GM12873 (cell line): ENCODE measurements around the gene EPHB1.

Source experiments
- TF ChIP-seq, protein P1 (sequence below): IDR thresholded peaks from 2 replicates; pipeline ENCODE4 v1.5.1; 2012; ENCODE audit warnings: low read depth, mild to moderate bottlenecking, moderate library complexity, low read length, control low read depth; ENCODE audit not compliant: insufficient read depth; ENCODE audit errors: missing control alignments

The EPHB1 gene

DNA sequence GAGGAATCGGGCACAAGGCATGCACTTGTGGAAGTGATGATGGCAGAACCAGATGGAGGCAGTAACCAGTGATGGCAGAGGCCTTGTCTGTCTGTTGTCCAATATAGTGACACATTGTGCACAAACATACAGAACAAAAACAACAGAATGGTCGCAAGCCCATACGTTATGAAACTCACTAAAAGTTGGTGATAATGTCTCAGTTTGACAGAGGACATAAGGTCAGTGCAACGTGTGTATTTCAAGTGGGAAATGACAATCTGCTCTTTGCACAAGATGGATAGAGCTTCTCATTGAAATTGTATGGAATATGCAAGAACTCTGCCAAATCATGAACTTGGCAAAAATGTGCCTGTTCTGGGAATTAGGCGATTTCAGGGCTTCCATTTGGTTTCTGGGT, 169.2 kb downstream of the EPHB1 start:
- TF ChIP-seq, protein P1, sequence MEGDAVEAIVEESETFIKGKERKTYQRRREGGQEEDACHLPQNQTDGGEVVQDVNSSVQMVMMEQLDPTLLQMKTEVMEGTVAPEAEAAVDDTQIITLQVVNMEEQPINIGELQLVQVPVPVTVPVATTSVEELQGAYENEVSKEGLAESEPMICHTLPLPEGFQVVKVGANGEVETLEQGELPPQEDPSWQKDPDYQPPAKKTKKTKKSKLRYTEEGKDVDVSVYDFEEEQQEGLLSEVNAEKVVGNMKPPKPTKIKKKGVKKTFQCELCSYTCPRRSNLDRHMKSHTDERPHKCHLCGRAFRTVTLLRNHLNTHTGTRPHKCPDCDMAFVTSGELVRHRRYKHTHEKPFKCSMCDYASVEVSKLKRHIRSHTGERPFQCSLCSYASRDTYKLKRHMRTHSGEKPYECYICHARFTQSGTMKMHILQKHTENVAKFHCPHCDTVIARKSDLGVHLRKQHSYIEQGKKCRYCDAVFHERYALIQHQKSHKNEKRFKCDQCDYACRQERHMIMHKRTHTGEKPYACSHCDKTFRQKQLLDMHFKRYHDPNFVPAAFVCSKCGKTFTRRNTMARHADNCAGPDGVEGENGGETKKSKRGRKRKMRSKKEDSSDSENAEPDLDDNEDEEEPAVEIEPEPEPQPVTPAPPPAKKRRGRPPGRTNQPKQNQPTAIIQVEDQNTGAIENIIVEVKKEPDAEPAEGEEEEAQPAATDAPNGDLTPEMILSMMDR, result no peak

DNA sequence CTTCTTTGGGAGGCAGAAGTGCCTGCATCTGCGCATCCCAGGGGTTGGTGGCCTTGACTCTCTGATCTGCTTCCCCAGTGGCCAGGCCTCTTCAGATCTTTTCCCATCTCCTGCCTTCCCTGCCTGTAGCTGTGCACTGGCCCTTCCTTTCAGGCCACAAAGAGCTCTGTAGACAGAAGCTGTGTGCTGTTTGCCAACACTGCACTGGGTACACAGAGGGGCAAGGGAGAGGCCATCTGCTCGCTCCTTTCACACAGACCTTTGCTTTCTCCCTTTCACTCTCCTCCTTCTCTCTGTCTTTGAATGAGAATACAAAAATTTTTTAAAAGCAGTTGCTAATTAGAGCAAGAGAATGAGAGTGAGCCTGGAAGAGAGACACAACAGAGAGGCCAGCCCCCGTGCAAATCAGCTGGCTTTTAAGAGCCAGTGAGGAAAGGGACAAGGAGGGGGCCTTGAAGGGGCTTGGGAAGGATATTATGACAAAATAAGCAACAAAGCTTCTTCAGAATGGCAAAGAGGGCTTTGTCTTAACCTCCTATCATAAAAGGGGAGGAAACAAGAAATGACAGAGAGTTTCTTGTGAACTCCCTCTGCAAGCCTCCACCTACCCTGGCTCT, 170.9 kb downstream of the EPHB1 start:
- TF ChIP-seq, protein P1, result no peak

DNA sequence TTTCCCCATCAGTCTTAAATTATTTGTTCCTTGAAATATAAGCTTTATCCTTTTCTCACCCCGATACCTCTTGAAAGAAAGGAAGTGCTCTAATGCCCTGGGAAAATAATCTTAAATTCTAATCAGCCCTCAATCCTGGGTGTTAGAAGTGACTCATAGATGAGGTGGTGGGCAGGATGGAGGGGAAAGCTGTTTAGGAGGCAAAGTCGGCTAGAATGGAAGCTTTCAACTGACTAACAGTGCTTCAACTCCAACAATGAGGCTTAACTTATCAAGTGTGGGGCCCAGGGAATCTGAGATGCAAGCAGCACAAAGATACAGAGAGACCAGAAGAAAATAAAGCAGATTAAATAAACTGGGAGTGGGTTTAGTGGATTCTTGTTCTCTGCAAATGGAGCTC, 175.8 kb downstream of the EPHB1 start:
- TF ChIP-seq, protein P1, result no peak

DNA sequence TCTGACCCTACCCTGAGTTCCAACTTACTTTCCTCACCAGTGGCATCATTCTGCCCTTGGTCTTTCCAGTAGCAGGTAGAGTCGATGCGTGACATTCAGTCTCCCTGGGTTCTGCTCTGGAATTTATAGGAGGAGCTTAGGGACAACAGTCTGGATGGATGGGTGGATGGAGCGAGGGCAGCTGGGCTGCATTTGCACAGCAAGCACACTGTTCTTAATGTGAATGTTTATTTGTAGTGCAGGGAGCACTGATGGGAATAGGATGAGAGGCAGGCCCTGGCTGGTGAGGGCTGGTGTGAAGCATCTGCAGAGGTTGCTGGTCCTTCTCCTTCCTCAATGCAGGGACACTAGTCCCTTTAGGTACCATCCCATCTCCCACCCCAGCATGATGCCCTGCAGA, 176.2 kb downstream of the EPHB1 start:
- TF ChIP-seq, protein P1, result no peak

DNA sequence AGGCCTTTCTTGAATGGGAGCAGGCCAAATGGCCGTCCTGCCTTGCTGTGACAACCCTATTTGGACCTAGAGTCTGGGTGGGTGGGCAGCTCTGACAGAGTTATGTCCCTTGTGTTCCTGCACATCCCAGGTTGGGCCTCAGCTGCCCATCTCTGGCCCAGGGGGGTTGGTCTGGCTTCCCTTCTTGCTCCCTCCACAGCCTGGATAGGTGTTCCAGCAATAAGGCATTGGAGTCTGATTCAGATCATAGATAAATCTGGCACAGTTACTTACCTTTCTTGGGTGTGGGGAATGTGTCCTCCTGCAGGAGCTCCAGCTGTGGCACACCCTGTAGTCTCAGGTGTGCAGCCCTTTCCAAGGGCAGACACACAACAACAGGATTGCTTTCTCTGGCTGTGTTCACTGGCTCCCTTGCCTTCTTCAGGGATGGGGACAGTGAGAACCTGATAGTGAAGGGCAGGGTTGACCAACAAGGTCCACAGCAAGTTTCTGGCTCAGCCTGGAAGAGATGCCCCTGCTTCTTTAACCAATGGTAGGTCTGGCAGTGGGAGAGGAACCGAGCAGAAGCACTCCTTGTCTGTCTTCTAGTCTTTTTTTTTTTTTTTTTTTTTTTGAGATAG, 177.9 kb downstream of the EPHB1 start:
- TF ChIP-seq, protein P1, result no peak

DNA sequence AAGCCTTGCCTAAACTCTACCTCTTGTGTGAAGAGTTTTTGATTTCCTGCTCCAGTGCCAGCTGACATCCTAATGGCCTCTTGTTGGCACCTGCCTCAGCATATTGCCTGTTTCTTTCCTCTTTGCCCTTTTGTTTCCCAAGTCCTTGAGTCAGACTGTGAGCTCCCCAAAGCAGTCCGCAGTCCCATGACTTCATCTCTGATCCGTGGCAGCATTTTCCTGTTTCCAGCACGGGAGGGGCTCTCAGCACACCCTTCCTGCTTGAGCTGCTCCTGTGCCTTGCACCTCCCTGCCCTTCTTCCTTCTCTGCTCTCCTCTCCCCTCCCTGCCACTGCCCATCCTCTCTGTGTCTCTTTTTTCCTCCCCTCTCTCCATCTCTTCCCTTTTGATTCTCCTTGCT, 179.6 kb downstream of the EPHB1 start:
- TF ChIP-seq, protein P1, result no peak

DNA sequence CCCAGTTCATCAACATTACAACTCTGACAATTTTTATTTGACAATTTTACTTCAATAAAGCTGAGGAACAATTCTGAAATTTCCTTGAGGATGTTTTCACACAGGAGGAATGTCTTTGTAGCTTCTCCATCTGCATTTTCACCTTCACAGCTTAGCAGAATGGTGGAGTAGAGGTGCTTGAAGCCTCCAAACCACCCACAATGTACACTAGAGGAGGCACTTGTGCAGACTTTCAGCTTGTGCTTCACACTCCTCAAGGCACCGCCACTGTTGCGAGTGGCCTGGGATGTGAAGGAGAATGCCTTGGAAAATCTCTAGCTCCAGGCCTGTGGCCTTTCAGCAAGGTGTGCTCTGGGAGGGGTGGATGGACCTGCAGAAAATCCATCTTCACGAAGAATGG, 181.9 kb downstream of the EPHB1 start:
- TF ChIP-seq, protein P1, result no peak

DNA sequence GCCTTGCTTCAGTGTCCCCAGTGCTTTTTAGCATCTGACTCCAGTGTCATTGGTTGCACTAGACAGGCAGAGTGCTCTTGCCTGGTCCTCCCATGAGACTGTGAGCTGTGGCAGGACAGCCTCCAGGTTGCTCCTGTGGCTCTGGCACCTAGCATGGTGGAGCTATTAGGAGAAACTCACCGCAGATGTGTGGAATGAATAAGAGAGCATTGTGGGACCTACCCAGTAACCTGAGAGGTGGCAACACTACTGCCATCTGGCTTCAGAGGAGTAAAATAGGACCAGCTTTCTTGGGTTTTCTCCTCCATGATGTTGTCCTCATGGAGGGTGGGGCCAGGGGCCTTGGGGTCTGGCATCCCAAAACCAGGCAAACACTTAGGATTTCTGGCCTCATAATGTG, 183.6 kb downstream of the EPHB1 start:
- TF ChIP-seq, protein P1, result peak; percentile 17
